ENCODE results near the gene ATP6V1G2. TPM values are rescaled to one million over a fixed set of nuclear protein-coding genes. Genes with fewer than 3 reads are reported as not detected.
"Not testable (repeated sequence)": the region's sequence is repeated elsewhere in the genome, so short reads cannot be mapped to it uniquely, and the experiment has no call there.

Gene ATP6V1G2
- total RNA-seq, 1 donor from 2014 or later: 5.1 TPM

DNA sequence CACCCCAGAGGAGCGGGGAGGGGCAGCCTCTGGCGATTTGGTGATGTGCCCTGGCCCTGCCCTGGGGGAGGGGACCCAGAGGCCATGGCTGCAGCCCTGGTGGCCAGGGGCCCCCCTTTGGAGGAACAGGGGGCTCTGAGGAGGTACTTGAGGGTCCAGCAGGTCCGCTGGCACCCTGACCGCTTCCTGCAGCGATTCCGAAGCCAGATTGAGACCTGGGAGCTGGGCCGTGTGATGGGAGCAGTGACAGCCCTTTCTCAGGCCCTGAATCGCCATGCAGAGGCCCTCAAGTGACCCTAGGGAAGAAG is 11.9 kb upstream of the ATP6V1G2 start:
- no peak for DNase-seq (ENCODE audit: low read depth, low spot score)
- H3K36me3 Mint-ChIP-seq (ENCODE audit: low read depth): peaks cover 16% of the 10 kb centered on the region
- TF ChIP-seq, protein P1, sequence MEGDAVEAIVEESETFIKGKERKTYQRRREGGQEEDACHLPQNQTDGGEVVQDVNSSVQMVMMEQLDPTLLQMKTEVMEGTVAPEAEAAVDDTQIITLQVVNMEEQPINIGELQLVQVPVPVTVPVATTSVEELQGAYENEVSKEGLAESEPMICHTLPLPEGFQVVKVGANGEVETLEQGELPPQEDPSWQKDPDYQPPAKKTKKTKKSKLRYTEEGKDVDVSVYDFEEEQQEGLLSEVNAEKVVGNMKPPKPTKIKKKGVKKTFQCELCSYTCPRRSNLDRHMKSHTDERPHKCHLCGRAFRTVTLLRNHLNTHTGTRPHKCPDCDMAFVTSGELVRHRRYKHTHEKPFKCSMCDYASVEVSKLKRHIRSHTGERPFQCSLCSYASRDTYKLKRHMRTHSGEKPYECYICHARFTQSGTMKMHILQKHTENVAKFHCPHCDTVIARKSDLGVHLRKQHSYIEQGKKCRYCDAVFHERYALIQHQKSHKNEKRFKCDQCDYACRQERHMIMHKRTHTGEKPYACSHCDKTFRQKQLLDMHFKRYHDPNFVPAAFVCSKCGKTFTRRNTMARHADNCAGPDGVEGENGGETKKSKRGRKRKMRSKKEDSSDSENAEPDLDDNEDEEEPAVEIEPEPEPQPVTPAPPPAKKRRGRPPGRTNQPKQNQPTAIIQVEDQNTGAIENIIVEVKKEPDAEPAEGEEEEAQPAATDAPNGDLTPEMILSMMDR (conservative IDR thresholded peaks at IDR 0.05): no peak
- no peak overlapping the region for H3K4me3 Mint-ChIP-seq
- H3K9me3 Mint-ChIP-seq: no peaks in the 10 kb centered on the region
- H3K27me3 Mint-ChIP-seq (ENCODE audit: low read depth): no peaks in the 10 kb centered on the region
- peaks cover 18% of the 10 kb centered on the region for H3K4me1 Mint-ChIP-seq
- H3K27ac Mint-ChIP-seq (ENCODE audit: unreplicated experiment): no peak overlapping the region

DNA sequence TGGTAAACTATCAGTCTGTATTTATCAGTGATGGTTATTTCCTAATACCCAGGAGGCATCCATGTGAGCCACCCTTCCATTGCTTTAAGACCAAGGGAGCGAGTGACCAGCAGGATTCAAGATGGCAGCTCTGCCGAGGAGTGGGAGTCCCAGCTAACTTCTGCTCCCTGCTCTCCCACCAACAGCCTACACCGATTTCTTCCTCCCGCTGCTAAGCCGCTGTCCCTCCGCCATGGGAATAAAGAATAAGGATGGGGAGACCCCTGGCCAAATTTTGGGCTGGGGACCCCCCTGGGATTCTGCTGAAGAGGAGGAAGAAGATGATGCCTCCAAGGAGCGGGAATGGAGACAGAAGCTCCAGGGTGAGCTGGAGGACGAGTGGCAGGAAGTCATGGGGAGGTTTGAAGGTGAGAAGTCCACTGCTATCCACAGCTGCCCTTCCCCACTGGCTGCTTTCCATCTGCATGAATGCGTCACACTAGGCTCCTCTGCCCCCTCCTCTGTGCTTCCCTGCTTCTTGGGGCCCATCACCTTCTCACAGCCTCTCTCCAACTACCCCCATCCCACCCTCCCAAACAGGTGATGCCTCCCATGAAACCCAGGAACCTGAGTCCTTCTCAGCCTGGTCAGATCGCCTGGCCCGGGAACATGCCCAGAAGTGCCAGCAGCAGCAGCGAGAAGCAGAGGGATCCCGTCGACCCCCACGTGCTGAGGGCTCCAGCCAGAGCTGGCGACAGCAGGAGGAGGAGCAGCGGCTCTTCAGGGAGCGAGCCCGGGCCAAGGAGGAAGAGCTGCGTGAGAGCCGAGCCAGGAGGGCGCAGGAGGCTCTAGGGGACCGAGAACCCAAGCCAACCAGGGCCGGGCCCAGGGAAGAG is 11.3 kb upstream of the ATP6V1G2 start:
- Mint-ChIP-seq H3K27me3 (ENCODE audit: low read depth) (no peaks in the 10 kb centered on the region), H3K4me1 (peaks cover 18% of the 10 kb centered on the region)
- DNase-seq (ENCODE audit: low read depth, low spot score): no peak

DNA sequence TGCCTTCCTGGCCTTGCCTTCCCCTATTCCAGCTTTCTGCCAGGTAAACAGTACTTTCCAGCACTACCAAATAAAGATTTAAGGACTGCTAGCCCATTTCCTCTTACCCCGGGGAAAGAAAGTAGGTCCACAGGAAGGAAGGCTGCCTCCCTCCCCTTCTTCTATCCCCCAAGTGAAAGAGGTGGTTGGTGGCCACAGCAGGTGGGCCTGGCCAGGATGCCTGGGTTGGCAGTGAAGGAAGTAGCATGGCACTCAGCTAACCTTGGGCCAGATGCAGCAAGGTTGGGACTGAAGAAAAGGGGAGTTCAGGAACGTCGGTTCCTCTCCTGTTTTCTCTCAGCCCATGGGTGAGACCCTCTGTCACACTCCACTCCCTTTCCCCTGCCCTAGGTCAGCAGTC is 9.9 kb upstream of the ATP6V1G2 start:
- no peak overlapping the region for H3K27ac Mint-ChIP-seq (ENCODE audit: unreplicated experiment)
- TF ChIP-seq, protein P1 (conservative IDR thresholded peaks at IDR 0.05): no peak
- no peak overlapping the region for H3K4me3 Mint-ChIP-seq
- H3K36me3 Mint-ChIP-seq (ENCODE audit: low read depth): peaks cover 11% of the 10 kb centered on the region
- H3K27me3 Mint-ChIP-seq (ENCODE audit: low read depth): no peaks in the 10 kb centered on the region
- H3K9me3 Mint-ChIP-seq: no peaks in the 10 kb centered on the region
- DNase-seq (ENCODE audit: low read depth, low spot score): no peak
- peaks cover 18% of the 10 kb centered on the region for H3K4me1 Mint-ChIP-seq

More for the DNA sequence above, 11.3 kb upstream of the ATP6V1G2 start:
- H3K9me3 Mint-ChIP-seq: no peaks in the 10 kb centered on the region
- H3K36me3 Mint-ChIP-seq (ENCODE audit: low read depth): peaks cover 16% of the 10 kb centered on the region
- no peak overlapping the region for H3K27ac Mint-ChIP-seq (ENCODE audit: unreplicated experiment)
- TF ChIP-seq, protein P1 (conservative IDR thresholded peaks at IDR 0.05): no peak
- H3K4me3 Mint-ChIP-seq: no peak overlapping the region

DNA sequence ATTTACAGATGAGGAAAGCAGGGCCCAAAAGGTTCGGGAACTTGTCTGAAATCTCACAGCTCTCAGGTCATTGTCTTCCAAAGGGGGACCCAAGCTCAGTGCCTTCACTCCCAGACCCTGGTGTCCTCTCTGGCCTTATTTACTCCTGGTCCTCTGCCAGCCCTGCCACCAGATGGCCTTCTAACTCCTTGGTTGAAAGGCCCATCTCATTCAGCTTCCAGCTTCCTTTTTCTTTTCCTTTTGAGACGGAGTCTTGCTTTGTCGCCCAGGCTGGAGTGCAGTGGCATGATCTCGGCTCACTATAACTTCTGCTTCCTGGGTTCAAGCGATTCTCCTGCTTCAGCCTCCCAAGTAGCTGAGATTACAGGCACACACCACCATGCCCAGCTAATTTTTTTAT is 5.0 kb upstream of the ATP6V1G2 start:
- H3K27ac Mint-ChIP-seq (ENCODE audit: unreplicated experiment); DNase-seq (ENCODE audit: low read depth, low spot score): not testable (repeated sequence)
- TF ChIP-seq, protein P1 (conservative IDR thresholded peaks at IDR 0.05): peak; percentile 52

DNA sequence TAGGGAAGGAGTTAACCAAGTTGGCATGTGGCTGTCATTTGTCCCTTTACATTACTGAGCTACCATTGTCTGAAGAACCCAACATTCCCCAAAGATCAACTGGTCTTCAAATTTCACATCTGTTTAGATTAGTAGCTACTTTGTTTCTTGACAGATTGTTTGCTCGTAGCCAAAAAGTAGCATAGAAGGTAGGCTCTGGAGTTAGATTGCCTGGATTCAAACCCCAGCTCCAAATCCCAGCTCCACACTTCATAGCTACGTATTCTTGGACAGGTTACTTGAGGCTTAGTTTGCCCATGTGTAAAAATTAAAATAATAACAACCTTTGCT is 2.1 kb upstream of the ATP6V1G2 start:
- Mint-ChIP-seq H3K4me3 (peak overlapping the region; percentile 63), H3K27ac (ENCODE audit: unreplicated experiment) (no peak overlapping the region), H3K4me1 (peaks cover 36% of the 10 kb centered on the region), H3K27me3 (ENCODE audit: low read depth) (no peaks in the 10 kb centered on the region), H3K36me3 (ENCODE audit: low read depth) (no peaks in the 10 kb centered on the region), H3K9me3 (no peaks in the 10 kb centered on the region)
- DNase-seq (ENCODE audit: low read depth, low spot score): no peak
- TF ChIP-seq, protein P1 (conservative IDR thresholded peaks at IDR 0.05): no peak

More for the DNA sequence above, 5.0 kb upstream of the ATP6V1G2 start:
- H3K9me3 Mint-ChIP-seq; H3K36me3 Mint-ChIP-seq (ENCODE audit: low read depth); H3K27me3 Mint-ChIP-seq (ENCODE audit: low read depth): not testable (repeated sequence)
- Mint-ChIP-seq H3K4me3 (peak overlapping the region; percentile 54), H3K4me1 (peaks cover 27% of the 10 kb centered on the region)
